GM19395 (cell line): ENCODE data around the gene NDUFC2.
"Not testable (repeated sequence)": the region's sequence is repeated elsewhere in the genome, so short reads cannot be mapped to it uniquely, and the experiment has no call there.

ENCODE experiments used
- ATAC-seq: cut with Tn5 transposase; IDR thresholded peaks from one replicate; pipeline ENCODE4 v1.9.1; 2021; ENCODE audit warnings: mild to moderate bottlenecking, moderate library complexity; ENCODE audit not compliant: unreplicated experiment

The NDUFC2 gene

GRCh38 chr11:78032090-78032489, 47.6 kb downstream of the NDUFC2 start:
- no peak for ATAC-seq

- peak; percentile 72 for ATAC-seq
These were observed 48.0 kb downstream of the NDUFC2 start for GRCh38 chr11:78031629-78032028.

- no peak for ATAC-seq
These were observed 49.0 kb downstream of the NDUFC2 start for GRCh38 chr11:78030429-78031325.

GRCh38 chr11:78028423-78028822, 51.2 kb downstream of the NDUFC2 start:
- not testable (repeated sequence) for ATAC-seq

GRCh38 chr11:78027759-78028158, 51.9 kb downstream of the NDUFC2 start:
- no peak for ATAC-seq

GRCh38 chr11:78025378-78025777, 54.3 kb downstream of the NDUFC2 start:
- no peak for ATAC-seq

GRCh38 chr11:78023426-78023825, 56.2 kb downstream of the NDUFC2 start:
- ATAC-seq: no peak

- no peak for ATAC-seq
These were observed 57.0 kb downstream of the NDUFC2 start, which contains the start of gene KCTD14 for GRCh38 chr11:78022397-78023396. KCTD14 (minus strand) TSS chr11:78023276; CDS start chr11:78023249, 27 bp downstream.

- no peak for ATAC-seq
These were observed 58.1 kb downstream of the NDUFC2 start for GRCh38 chr11:78021611-78022010.

- ATAC-seq: no peak
These were observed 59.4 kb downstream of the NDUFC2 start for GRCh38 chr11:78020246-78020645.

- ATAC-seq: no peak
These were observed 59.9 kb downstream of the NDUFC2 start for GRCh38 chr11:78019808-78020207.
